OCI-LY7 (cell line): Measurements from ENCODE around the gene TMEM51.

Experiments used
- EZH2phosphoT487 ChIP-seq: fragments of 200-600 bp; sonication (generic); IDR thresholded peaks from 2 replicates; pipeline ENCODE4 v1.6.1; 2018; ENCODE audit warnings: low read depth, borderline replicate concordance, mild to moderate bottlenecking, mixed run types, antibody characterized with exemption, low read length, moderate library complexity, mixed read lengths
- TF ChIP-seq, protein P1 (sequence below): fragments of 200-600 bp; sonication (generic); conservative IDR thresholded peaks from 2 replicates; pipeline ENCODE4 v1.5.1; 2014; ENCODE audit warnings: mild to moderate bottlenecking, antibody characterized with exemption, low read length, moderate library complexity, mixed read lengths

DNA sequence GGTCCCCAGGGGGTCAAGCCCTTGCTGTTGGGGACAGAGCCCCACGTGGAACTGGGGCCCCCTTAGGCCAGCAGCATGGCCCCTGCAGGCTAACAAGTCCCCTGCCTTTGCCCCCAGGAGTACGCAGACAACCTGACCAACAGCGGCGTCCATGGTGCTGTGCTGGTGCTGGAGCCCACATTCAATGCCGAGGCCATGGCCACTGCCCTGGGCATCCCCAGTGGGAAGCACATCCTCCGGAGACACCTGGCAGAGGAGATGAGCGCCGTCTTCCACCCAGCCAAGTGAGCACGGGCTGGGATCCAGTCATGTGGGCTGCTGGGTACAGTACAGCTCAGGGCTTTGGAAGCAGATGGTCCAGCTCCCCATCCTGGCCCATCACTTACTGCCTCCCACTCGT, 49.6 kb upstream of the TMEM51 start:
- TF ChIP-seq, protein P1, sequence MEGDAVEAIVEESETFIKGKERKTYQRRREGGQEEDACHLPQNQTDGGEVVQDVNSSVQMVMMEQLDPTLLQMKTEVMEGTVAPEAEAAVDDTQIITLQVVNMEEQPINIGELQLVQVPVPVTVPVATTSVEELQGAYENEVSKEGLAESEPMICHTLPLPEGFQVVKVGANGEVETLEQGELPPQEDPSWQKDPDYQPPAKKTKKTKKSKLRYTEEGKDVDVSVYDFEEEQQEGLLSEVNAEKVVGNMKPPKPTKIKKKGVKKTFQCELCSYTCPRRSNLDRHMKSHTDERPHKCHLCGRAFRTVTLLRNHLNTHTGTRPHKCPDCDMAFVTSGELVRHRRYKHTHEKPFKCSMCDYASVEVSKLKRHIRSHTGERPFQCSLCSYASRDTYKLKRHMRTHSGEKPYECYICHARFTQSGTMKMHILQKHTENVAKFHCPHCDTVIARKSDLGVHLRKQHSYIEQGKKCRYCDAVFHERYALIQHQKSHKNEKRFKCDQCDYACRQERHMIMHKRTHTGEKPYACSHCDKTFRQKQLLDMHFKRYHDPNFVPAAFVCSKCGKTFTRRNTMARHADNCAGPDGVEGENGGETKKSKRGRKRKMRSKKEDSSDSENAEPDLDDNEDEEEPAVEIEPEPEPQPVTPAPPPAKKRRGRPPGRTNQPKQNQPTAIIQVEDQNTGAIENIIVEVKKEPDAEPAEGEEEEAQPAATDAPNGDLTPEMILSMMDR = no peak
- TF ChIP-seq EZH2phosphoT487 = no peak
